Measurements from ENCODE around the gene DMD.

DNA sequence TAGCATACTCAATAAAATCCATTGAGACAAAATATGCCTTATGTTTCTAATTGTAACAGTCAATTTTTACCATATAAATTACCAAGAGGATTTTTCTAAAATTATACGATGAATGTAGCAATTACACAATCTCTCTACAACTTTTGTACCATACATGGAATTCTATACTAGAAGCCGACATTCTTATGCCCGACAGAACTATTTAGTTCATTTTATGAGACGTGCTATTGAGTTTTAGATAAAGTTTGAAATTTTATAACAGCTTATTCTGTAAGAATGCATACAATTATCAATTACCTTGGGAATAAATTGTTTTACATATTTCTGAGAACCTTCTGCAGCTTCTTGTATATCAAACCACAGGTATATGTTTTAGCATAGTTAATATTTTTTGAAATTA, 431.2 kb downstream of the DMD start:
- no peak for TF ChIP-seq ZBTB7B (CRISPR knock-in tag; IDR thresholded peaks at IDR 0.05)
- TF ChIP-seq, protein P1, sequence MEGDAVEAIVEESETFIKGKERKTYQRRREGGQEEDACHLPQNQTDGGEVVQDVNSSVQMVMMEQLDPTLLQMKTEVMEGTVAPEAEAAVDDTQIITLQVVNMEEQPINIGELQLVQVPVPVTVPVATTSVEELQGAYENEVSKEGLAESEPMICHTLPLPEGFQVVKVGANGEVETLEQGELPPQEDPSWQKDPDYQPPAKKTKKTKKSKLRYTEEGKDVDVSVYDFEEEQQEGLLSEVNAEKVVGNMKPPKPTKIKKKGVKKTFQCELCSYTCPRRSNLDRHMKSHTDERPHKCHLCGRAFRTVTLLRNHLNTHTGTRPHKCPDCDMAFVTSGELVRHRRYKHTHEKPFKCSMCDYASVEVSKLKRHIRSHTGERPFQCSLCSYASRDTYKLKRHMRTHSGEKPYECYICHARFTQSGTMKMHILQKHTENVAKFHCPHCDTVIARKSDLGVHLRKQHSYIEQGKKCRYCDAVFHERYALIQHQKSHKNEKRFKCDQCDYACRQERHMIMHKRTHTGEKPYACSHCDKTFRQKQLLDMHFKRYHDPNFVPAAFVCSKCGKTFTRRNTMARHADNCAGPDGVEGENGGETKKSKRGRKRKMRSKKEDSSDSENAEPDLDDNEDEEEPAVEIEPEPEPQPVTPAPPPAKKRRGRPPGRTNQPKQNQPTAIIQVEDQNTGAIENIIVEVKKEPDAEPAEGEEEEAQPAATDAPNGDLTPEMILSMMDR (CRISPR knock-in tag; IDR thresholded peaks at IDR 0.05): no peak
- no peak for TF ChIP-seq CC2D1A (CRISPR knock-in tag; IDR thresholded peaks at IDR 0.05)
- TF ChIP-seq ZNF468 (CRISPR knock-in tag; IDR thresholded peaks at IDR 0.05): no peak
- TF ChIP-seq MXI1 (IDR thresholded peaks at IDR 0.05; ENCODE audit: borderline replicate concordance, low read depth, low read length): no peak
- no peak for TF ChIP-seq ZNF512 (CRISPR knock-in tag; IDR thresholded peaks at IDR 0.05)
- no peak for TF ChIP-seq REST (IDR thresholded peaks at IDR 0.05; ENCODE audit: borderline replicate concordance in 1 of 2, low read depth in 1 of 2, low read length in 2 of 2)
- TF ChIP-seq ASH2L (IDR thresholded peaks at IDR 0.05; ENCODE audit: insufficient read length, low read depth, low read length): no peak
- TF ChIP-seq MTERF4 (CRISPR knock-in tag; IDR thresholded peaks at IDR 0.05): no peak

Measured in HepG2 (cell line).